DMS114 treated with DMSO at 0.1 percent for 48 hours (cell line): ENCODE measurements around the gene OLA1.
"Not testable (repeated sequence)": the region's sequence is repeated elsewhere in the genome, so short reads cannot be mapped to it uniquely, and the experiment has no call there.

Experiments
- DNase-seq: peaks from one replicate; lab custom pipeline; 2025; ENCODE audit not compliant: unreplicated experiment; lab: John Stamatoyannopoulos, UW

OLA1 gene

DNA sequence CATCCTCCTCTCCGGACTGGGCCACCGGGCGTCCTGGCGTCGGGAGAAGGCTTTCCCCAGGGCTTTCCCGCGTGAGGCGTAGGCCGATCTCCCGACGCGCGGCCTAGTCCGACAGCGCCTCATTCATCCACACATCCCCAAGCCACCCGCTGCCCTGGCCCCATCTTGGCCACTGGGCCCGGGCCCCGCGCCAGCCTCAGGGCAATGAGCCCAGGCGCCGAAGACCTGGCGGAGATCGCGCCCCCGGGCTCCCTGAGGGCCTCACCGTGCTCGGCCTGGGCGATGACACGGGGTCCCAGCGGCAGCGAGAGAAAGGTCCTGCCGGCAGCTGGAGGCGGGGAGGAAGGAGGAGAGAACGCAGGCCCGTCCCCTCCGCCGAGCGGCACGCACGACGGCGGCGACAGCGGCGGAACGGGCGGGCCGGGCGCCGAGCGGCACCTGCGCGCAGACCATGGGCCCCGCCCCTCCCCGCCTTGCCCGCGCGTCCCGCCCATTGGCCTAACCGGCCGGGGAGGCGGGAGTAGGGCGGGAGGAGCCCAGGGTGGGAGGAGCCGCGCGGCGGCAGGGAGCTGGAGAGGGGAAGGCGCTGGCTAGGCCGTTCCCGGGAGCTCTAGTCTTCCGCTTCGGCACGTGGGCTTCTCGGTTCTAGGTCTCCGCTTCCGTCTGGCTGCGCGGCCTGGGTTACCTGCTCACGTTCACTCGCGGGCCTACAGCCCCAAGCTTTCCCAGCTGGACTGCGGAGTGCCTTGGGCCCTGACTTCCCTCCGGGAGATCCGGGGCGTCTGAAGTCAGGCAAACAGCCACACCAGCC, at the start of gene OLA1:
Gene OLA1 (minus strand): TSS at position 346 of the 811 bp plus-strand sequence. CDS start 1,717 bp downstream, outside the sequence.
- peak; percentile 80 for DNase-seq

DNA sequence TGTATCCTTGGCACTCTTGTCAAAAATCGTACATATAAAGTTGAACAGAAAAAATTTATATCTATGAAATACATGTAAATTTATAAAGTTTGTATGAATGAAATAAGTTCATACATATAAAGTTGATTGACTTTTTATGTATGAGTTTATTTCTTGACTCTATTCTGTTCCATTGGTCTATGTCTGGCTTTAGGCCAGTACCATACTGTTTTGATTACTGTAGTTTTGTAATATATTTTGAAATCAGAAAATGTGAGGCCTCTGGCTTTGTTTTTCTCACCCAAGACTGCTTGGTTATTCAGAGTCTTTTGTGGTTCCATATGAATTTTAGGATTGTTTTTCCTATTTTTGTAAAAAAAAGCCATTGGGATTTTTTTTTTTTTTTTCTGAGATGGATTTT, 44.6 kb upstream of the OLA1 start:
- no peak for DNase-seq

DNA sequence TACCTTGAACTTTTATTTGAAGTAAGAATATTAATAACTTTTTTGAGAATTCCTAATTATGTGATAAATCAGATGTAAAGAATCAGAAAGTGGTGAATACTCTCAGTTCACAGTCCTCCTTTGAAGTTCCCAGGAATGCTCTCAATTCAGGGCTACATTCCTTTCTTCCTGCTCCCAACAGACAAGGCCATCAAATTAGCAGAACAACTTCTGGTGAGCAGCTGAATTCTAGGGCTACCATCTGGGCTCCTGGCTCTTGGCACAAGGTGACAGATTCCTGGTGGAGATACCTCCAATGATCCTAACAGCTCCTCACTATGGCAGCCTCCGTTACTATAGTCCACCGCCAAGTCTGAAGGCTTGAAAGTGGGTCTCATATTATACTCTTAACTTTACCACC, 37.8 kb upstream of the OLA1 start:
- no peak for DNase-seq

DNA sequence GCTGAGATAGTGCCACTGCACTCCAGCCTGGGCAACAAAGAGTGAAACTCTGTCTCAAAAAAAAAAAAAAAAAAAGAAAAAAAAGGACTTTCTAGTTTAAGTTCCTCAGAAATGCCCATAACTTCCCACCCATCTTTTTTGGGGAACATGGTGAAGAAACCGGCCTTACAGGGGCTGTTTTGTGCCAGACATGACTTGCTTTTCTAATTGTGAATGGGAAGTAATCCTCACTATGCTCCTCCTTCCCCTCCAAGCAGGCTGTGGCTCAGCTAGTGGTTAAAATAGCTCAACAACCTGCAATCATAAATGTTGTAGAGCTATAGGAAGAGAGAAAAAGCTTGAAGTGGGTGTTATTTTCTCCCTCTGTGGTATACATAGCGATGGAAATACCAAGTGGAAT, 34.1 kb upstream of the OLA1 start:
- DNase-seq, result no peak

DNA sequence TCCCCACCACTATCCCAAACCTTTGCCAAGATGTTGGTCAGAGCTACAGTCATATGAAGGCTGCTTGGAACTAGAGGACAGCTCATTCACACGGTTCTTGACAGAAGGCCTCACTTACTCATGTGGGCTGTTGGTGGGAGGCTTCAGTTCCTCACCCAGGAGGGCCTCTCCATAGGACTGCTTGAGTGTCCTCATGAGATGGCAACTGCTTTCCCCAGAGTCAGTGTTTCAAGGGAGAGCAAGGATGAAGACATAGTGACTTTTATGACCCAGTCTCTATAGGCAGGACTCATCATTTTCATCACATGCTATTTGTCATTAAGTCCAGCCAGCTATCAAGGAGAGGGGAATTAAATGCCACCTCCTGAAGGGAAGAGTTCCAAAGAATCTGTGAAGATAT, 33.4 kb upstream of the OLA1 start:
- DNase-seq, result no peak

DNA sequence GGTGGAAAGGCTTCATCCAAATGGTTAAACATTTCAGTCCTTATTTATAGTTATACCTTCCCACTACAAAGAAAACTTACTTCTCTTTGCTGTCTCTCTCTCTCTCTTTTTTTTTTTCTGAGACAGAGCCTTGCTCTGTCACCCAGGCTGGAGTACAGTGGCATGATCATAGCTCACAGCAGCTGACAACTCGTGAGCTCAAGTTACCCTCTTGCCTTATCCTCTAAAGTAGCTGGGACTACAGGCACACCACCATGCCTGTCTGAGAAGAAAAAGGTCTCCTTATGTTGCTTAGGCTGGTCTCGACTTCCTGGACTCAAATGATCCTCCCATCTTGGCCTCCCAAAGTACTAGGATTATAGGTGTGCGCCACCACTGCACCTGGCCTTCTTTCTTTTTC, 32.3 kb upstream of the OLA1 start:
- DNase-seq, result no peak

DNA sequence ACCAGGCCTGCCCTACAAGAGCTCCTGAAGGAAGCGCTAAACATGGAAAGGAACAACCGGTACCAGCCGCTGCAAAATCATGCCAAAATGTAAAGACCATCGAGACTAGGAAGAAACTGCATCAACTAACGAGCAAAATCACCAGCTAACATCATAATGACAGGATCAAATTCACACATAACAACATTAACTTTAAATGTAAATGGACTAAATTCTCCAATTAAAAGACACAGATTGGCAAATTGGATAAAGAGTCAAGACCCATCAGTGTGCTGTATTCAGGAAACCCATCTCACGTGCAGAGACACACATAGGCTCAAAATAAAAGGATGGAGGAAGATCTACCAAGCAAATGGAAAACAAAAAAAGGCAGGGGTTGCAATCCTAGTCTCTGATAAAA, 21.9 kb upstream of the OLA1 start:
- DNase-seq, result not testable (repeated sequence)

DNA sequence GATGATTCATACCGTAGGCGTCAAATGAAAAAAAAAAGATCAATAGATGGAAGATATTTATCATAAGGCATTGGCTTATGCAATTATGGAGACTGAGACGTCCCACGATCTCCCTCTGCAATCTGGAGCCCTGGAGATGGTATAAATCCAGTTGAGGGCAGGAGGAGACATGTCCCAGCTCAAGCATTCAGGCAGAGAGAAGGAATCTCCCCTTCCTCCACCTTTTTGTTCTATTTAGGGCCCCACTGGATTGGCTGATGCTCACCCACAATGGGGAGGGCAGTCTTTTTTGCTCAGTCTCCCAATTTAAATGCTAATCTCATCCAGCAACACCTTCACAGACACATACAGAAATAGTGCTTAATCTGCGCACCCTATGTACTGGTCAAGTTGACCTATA, 18.0 kb upstream of the OLA1 start:
- no peak for DNase-seq

DNA sequence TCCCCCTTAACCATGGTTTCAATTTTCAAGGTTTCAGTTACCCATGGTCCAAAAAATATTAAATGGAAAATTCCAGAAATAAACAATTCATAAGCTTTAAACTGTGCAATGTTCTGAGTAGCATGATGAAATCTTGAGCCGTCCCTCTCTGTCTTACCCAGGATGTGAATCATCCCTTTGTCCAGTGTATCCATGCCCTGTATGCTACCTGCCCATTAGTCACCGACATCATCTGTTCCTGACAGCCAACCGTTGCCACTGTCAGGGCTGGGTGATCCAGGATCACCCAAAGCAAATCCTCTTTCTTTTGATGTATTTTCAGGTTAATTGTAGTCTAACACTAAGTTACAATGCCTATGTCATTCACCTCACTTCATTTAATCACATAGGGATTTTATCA, 15.7 kb upstream of the OLA1 start:
- no peak for DNase-seq

DNA sequence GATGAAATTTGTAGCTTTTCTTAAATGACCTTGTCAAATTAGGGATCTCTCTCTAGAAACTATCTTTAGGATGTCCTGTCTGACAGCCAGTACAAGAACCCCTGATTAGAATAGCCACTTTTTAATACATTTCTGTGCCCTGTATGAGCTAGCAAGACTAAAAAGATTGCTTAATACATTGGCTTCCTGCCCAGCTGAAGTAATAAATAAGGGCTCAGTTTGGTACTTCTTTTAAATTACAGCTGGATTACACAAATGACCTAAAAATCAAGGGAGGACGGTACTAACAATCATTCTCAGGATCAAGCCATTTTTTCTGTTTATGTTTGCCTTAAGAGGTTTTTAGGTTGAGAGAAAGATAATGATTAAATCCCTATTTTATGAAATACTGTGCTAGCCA, 11.6 kb upstream of the OLA1 start:
- DNase-seq, result no peak

DNA sequence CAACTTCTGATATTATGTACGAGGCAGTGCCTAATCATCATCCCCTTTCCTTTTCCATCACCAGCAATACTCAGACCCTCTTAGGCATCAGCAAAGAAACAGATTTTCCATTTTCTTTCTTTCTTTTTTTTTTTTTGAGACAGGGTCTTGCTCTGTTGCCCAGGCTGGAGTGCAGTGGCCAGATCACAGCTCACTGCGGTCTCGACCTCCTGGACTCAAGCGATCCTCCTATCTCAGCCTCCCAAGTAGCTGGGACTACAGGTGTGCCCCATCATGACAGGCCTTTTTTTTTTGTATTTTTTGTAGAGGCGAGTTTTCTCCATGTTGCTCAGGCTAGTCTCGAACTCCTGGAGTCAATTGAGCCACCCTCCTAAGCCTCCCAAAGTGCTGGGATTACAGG, 5.9 kb upstream of the OLA1 start:
- no peak for DNase-seq

DNA sequence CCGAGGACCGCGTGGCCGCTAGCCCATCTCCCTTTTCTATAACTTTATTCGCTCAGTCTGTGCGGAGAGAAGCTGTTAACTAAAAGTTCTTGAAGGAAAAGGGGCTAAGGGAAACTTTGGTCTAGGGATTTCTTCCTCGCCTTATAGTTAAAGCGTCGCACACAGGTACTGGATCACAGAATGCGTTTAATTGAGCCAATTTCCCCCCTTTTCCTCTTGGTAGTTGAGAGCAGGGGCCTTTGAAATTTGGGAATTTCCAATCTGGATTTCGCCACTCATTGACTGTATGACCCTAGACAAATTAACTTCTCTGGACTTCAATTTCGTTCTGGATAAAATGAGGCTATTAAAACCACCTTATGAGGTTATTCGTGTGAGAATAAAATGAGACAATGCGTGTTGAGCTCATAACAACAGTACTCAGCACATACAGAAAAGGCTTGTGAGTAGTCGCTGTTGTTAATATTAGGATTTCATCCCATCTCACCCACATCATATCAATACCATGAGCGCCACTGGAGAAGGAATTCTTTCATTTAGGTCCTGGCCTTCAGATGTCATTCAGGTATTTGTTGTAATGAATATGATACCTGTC, 763 bp upstream of the OLA1 start:
- no peak for DNase-seq

DNA sequence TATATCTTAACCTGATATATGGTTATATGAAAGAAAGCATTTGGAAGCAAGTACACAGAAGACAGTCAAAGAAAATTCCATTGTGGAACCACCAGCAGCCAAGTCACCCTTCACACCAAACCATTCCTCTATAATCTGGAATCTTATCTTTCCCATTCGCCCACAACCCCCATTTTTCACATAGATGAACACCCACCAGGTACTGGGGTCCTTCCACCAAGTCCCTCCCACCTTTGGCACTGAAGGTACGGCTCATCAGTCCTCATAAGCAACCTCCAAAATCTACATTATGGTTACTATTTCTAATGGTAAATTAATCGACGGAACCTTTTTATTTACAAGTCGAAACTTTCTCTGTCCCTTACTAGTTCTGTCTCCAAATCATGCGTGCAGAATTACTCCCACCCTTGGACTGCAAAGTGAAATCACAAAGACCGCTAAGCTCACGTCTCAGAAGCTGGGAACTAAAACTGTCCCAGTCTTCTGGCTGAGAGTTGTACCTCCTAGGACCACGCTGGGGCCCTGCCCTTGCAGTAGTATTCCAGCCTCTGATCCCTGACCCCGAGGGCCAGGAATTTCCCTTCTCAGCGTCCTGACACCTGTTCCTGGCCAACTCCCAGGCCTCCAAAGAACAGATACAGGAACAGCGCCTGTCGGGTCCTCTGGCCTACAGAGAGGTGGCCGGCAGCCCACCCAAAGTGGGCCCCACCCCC, 702 bp downstream of the OLA1 start:
- DNase-seq, result no peak

DNA sequence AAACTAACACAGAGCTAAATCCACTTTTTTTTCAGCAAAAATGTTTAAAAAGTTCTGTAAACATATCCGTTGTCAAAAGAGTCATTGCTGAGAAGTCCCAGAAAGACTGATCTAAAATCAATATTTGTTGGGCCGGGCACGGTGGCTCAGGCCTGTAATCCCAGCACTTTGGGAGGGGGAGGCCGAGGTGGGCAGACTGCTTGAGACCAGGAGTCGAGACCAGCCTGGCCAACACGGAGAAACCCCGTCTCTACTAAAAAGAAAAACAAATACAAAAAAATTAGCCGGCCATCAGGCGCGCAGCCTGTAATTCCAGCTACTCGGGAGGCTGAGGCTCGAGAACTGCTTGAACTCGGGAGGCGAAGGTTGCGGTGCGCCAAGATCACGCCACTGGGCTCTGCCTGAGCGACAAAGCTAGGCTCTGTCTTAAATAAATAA, 1.4 kb downstream of the OLA1 start:
- DNase-seq, result no peak

DNA sequence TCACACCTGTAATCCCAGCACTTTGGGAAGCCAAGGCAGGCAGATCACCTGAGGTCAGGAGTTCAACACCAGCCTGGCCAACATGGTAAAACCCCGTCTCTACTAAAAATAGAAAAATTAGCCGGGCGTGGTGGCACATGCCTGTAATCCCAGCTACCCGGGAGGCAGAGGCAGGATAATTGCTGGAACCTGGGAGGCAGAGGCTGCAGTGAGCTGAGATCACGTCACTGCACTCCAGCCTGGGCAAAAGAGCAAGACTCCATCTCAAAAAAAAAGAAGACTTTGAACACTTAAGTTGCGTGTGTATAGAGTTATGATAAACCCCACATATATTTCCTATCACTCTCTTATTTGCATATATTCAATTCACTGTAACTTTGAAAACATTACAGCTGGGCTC, 2.7 kb downstream of the OLA1 start:
- not testable (repeated sequence) for DNase-seq

DNA sequence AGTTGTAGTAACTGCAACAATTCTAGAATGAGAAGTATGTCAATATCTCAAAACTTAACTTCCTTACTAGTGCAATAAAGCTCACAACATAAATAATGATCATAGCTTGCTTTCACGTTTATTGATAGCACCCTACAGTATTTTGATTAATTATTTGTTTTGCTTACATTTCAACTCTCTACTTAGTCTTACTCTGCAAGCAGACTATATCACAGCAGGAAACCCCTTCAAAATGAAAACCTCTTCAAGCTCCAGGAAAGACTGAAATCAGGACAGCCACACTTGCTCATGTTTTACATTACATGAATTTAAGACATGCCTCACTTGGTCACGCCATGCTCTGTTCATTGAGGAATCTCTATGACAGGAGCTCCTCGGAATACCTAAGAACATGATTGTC, 3.3 kb downstream of the OLA1 start:
- DNase-seq, result no peak

DNA sequence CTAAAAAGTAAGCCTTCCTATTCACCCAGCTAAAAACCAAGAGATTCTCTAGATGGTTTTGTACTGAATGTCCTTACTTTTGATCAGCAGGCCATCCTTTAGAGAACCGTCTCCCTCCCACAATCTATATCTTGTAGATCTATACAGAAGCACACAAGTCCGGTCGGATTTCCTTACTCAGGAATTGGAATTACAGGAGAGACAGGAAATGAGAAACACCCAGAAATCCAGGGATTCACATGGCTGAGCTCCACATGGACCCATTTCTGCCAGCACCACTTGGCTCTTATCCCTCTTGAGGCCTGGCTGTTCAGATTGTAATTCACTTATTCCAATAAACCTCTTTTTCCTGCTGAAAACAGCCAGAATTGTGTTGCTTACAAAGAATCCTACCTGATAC, 4.5 kb downstream of the OLA1 start:
- DNase-seq, result no peak

DNA sequence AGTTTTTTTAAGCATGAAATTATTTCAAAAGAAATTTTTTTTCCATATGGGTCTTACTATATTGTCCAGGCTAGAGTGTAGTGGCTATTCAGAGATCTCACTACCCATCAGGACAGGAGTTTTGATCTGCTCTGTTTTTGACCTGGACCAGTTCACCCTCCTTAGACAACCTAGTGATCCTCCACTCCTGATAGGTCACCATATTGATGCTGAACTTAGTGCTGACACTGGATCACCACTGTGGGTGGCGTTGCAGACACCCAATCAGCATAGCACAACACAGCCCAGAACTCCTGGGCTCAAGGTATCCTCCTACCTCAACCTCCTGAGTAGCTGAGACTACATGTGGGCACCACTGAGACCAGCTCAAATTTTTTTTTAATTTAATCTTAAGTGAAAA, 8.2 kb downstream of the OLA1 start:
- DNase-seq, result no peak

DNA sequence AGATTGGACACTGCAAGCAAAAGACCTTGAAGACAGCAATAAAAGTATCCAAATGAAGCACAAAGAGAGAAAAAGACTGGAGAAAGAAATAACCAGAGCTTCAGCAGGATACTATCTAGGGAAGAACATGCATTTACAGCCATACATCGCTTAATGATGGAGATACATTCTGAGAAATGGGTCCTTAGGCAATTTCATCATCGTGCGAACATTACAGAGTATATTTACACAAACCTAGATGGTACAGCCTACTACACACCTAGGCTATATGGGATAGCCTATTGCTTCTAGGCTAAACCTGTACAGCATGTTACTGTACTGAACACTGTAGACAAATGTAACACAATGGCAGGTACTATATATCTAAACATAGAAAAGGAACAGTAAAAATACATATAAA, 11.9 kb downstream of the OLA1 start:
- no peak for DNase-seq

DNA sequence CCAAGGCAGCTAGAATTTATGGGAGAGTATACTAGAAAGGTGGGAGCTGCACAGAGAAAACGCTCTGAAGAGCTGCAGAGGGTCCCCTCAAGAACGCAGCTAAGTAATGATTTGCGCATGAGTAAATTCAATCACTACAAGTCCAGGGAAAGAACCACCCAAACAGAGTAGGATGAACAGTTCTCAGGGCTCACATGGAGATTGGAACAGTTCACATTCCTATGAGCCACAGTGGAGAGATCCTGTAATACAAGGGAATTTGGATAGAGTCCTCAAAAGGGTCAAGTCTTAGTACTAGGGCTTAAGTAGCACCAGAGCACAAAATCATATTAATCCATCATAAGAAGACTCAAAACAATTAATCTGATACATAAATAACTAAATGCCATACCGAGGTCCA, 12.7 kb downstream of the OLA1 start:
- no peak for DNase-seq

DNA sequence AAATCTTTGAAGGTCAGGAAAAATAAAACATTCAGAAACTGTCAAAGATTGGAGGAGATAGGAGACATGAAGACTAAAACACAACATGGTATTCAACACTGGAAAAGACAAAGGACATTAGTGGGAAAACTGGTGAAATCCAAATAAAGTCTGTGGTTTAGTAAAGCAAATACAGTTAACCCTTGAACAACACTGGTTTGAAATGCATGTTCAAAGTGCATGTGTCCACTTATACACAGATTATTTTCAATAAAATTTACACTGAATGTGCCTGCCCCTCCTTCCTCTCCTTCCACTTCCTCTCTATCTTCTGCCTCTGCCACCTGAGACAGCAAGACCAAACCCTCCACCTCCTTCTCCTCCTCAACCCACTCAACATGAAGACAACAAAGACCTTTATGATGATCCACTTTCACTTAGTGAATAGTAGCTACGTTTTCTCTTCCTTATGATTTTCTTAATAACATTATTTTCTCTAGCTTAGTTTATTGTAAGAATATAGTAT, 14.5 kb downstream of the OLA1 start:
- no peak for DNase-seq

DNA sequence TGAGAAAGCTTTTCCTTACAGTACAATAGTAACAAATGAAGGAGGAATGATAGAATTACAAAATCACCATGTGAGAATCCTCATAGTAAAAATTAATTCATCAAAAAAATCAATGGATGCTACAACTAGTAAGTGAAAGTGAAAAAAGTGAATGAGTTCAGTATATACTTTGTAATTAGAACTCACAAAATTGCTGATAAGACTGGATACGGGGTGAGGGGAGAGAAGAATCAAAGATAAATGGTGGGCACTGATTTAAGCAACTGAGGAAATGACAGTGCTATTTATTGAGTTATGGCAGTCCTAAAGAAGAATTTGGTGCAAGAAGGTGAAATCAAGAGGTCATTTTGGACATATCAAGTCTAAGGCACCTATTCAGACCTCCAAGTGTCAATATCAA, 20.6 kb downstream of the OLA1 start:
- no peak for DNase-seq
